GM15510 (cell line): ENCODE data around the gene PTPRK.

Source experiments
- POLR2A ChIP-seq: IDR thresholded peaks from 3 replicates; pipeline ENCODE4 v1.6.1; 2011; ENCODE audit warnings: borderline replicate concordance; ENCODE audit not compliant: insufficient read length; ENCODE audit errors: extremely low read depth

Gene PTPRK

GRCh38 chr6:128452713-128453112 is 67.7 kb downstream of the PTPRK start:
- no peak for TF ChIP-seq POLR2A

GRCh38 chr6:128446497-128446896 is 73.9 kb downstream of the PTPRK start:
- TF ChIP-seq POLR2A = no peak

DNA sequence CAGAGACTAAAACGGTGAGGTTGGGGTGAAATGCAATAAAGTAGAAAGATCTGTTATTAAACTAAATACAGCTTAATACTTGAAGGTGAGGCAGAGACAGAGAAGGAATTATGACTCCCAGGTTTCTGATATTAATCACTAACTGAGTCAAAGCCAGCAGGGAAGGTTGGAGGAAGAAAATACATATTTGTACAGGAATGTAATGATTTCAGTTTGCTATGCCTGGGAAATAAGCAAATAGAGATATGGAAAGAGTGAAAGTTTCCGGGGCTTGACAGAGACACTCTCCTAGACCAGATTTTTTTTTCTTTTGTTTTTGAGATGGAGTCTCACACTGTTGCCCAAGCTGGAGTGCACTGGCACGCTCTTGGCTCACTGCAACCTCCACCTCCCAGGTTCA is 76.8 kb downstream of the PTPRK start:
- no peak for TF ChIP-seq POLR2A

GRCh38 chr6:128439627-128440026 is 80.8 kb downstream of the PTPRK start:
- TF ChIP-seq POLR2A = no peak

DNA sequence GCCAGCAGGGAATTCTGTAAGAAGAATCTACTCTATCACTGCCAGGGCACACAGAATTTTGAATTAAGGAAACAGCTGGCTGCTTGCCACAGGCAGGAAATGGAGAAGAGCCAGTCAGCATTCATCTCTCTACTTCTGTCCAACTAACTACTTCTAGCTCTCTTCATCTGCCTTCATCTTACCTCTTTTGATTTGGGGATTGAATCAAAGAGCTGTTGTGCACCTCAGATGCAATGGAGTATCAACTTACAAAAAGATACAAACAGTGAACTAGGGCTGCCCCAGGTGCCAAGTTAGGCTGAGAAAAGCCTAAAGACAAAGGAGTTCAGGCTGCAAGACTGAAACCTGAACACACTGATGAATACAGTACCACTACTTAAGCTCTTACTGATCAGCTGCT is 82.0 kb downstream of the PTPRK start:
- TF ChIP-seq POLR2A = no peak

DNA sequence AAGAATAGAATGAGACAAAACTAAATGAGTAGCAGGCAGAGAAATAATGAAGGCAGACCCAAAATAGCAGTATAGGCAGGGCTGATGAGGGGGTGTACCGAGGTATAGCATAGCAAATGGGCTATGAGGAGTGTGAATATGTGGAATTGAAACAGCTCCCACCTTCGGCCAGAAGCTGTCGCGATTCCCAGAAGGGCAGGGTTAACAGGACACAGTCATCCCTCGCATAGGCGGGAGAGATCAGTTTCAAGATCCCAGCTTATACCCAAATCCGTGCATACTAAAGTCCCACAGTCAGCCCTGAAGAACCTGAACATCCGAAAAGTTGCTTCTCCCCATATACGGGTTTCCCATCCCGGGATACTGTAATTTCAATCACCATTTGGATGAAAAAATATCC is 82.7 kb downstream of the PTPRK start:
- TF ChIP-seq POLR2A = no peak

DNA sequence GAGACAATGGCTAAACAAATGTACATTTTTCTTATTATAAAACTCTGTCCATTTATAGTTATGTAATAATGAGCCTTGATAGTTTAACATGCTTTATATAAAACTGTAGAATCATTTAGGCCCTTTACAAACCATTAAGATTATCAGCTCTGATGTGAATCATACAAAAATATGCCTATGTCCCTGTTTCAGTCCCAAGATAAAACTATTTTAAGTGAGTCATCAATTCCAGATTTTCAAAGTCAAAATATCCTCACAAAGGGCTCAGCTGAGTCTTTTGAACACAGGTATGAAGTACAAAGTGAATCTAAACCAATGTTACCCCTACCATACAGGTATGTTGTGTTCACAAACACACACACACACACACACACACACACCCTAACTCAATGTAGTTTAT is 88.0 kb downstream of the PTPRK start:
- TF ChIP-seq POLR2A = no peak

DNA sequence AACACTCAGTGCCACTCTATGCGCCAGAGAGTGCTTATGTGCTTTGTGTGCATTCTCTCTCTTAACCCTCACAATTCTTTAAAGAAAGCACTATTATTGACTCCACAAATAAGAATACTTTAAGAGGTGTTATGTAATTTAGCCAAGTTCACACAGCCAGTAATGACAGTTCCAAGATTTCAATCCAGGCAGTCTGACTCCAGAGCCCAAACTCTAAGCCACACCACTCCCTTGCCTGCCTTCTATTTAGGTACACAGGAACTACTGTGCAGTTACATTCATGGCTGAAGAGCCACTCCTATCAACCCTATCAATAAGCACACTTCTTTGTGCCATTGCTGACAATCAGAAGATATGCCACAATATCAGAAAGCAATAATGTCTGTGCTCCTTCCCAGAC is 93.3 kb downstream of the PTPRK start:
- no peak for TF ChIP-seq POLR2A

GRCh38 chr6:128425856-128426255 is 94.5 kb downstream of the PTPRK start:
- TF ChIP-seq POLR2A = no peak

- TF ChIP-seq POLR2A = no peak
Measured at GRCh38 chr6:128422871-128423270, 97.5 kb downstream of the PTPRK start.

- TF ChIP-seq POLR2A = no peak
Measured at GRCh38 chr6:128422200-128422599, 98.2 kb downstream of the PTPRK start.

DNA sequence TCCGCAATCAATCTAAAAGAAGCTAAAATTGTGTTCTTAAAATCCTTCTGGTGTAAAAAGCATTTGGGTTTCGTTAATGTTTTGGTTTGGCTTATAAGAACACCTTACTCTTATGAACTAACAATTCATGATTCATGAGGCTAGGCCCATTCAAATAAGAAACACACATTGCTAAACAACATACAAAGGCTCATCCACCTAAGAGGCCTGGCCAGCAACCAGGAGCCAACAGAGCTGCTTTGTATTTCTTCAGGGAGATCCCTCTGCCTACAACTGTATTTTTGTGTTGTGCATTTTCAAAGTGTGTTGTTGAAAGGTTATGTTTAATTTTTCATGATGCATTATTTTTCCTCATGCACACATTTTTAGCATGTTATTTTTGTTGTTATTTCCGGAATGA is 98.6 kb downstream of the PTPRK start:
- no peak for TF ChIP-seq POLR2A

GRCh38 chr6:128417698-128418097 is 102.7 kb downstream of the PTPRK start:
- no peak for TF ChIP-seq POLR2A

GRCh38 chr6:128415387-128415786 is 105.0 kb downstream of the PTPRK start:
- TF ChIP-seq POLR2A = no peak

GRCh38 chr6:128414943-128415342 is 105.5 kb downstream of the PTPRK start:
- no peak for TF ChIP-seq POLR2A

DNA sequence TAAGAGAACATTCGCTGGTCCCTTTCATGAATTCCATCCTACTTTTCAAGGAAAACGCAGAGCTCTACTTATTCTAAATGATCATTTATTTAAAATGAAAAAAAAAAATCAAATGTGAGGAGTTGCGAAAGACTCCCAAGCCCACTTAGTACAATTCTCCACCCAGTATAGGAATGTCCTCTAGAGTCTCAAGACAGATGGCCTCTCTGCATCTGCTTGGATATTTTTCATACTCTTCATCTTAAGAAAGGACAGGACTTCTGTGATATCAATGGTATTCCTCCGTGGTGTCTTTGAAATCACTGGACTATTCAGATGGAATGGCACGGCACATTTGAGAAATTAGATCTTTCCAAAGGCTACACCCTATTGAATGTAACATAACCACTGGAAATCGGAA is 107.1 kb downstream of the PTPRK start:
- TF ChIP-seq POLR2A = no peak

GRCh38 chr6:128412680-128413079 is 107.7 kb downstream of the PTPRK start:
- TF ChIP-seq POLR2A = no peak

DNA sequence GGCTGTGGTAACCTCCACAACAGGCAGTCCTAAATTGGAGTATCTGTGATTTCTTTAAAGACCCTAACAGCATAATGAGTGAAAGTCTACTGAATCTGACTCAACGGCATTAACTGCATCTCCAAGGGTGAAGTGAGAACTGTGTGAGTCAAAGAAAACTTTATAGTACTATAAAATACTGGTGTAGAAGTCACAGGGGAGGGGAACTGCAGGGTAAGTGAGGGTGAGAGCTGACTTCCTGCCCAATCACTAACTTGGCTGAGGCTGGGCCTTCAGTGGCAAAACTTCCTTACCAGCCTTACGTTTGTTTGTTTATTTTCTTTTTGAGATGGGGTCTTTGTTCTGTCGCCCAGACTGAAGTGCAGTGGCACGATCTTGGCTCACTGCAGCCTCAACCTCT is 109.8 kb downstream of the PTPRK start:
- no peak for TF ChIP-seq POLR2A

DNA sequence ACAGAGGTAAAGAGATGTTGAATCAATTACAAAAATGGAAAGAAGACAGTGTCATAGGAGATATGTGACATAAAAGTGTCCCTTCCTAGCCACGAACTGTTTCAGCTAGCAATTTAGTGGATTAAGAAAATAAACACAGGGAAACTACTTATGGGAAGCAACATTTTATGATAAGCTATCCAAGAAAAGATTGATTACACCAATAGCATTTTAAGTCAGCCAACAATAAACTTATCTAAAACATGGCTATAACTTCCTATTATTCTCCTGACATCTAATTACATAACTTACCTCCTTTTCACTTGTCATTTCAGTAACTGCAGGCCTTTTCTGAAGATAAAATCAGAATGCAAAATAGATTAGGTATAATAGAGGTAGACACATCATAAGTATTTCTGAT is 111.4 kb downstream of the PTPRK start:
- TF ChIP-seq POLR2A = no peak

DNA sequence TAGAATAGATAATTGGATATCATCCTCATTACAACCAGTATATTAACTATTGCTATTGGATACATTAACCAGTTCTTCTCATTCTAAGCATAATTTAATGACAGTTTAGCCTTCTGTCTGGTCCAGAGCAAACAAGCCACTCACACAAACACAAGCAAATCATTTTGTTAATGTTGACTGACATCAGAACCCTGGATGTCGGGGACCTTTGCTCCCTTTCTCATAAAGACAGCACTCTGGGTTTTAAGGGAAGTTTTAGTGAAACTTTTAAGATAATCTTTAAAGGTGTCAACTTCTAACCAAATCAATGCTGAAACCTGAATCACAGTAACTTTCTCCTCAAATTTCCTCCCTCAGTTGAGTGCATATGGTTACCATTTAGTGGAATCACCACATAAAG is 113.9 kb downstream of the PTPRK start:
- no peak for TF ChIP-seq POLR2A
